Tibial nerve (tissue), 4 donors: ENCODE results near the gene KIRREL3.

ENCODE experiments used
- CTCF ChIP-seq, 5 experiments: fragments of 200-600 bp in 3 of 5; fragments of 450-650 bp in 2 of 5; sonication (generic) in 3 of 5; IDR thresholded peaks; one replicate each; pipeline ENCODE4 v1.5.1; 2016 to 2019; ENCODE audit warnings: antibody characterized with exemption in 5 of 5, mild to moderate bottlenecking in 3 of 5, moderate library complexity in 2 of 5
- EP300 ChIP-seq, 2 donors: sonication (generic); formaldehyde crosslinking; IDR thresholded peaks; one replicate each; pipeline ENCODE4 v1.6.1; 2017; ENCODE audit warnings: antibody characterized with exemption in 2 of 2, mild to moderate bottlenecking in 1 of 2
- POLR2A ChIP-seq, 2 donors: fragments of 450-650 bp; IDR thresholded peaks; one replicate each; pipeline ENCODE4 v1.6.1; 2017; ENCODE audit warnings: antibody characterized with exemption in 2 of 2, mild to moderate bottlenecking in 2 of 2, moderate library complexity in 2 of 2

- TF ChIP-seq CTCF (IDR thresholded peaks at IDR 0.05) (no peak), POLR2A (IDR thresholded peaks at IDR 0.05) (no peak), EP300 (IDR thresholded peaks at IDR 0.05) (no peak)
Observed at GRCh38 chr11:126390272-126390867, 610.2 kb downstream of the KIRREL3 start.
